Heart left ventricle (tissue), 13 donors: Measurements from ENCODE around the gene KRT8.

Experiments
- POLR2A ChIP-seq, 2 donors: fragments of 450-650 bp; IDR thresholded peaks; one replicate each; pipeline ENCODE4 v1.6.1; 2017; ENCODE audit warnings: antibody characterized with exemption in 2 of 2, mild to moderate bottlenecking in 2 of 2, moderate library complexity in 2 of 2
- TF ChIP-seq, protein P1 (sequence below), 12 donors: fragments of 200-600 bp; sonication (generic) in 4 of 12; IDR thresholded peaks; one replicate each; pipeline versions ENCODE4 v1.5.0 to v1.8.0; 2018 to 2022; ENCODE audit warnings: antibody characterized with exemption in 12 of 12, mild to moderate bottlenecking in 5 of 12
- donor health status: ischemic (EF 13 %, LVEDD 7.1; RV severe dilation, severe dysfunction).
- donor health status: DM: no; HTN: yes; CAD: no.
- donor health status: DM: no; HTN: no; CAD: no.
- donor health status: ischemic (EF 25% LVEDD 6.9; RV normal size, moderate dysfunction).
- donor health status: ischemic (EF 25% LVEDD 5.7; RV mildly dilated, moderate dysfunction).
- donor health status: ischemic (EF 35%, LVEDD 5.7; RV mildly dilated, moderate dysfunction).
- donor health status: nonischemic (EF 11% LVEDD 7.7; RV severe dilation, severe dysfunction).
- donor health status: DM: yes; HTN: yes; CAD: no.
- donor health status: PGD.
- donor health status: ischemic (EF 29% LVEDD 5.4; RV normal size, mild dysfunction).
- donor health status: nonischemic (EF 23%, LVEDD 6.1; RV moderate dilation, normal function).

DNA sequence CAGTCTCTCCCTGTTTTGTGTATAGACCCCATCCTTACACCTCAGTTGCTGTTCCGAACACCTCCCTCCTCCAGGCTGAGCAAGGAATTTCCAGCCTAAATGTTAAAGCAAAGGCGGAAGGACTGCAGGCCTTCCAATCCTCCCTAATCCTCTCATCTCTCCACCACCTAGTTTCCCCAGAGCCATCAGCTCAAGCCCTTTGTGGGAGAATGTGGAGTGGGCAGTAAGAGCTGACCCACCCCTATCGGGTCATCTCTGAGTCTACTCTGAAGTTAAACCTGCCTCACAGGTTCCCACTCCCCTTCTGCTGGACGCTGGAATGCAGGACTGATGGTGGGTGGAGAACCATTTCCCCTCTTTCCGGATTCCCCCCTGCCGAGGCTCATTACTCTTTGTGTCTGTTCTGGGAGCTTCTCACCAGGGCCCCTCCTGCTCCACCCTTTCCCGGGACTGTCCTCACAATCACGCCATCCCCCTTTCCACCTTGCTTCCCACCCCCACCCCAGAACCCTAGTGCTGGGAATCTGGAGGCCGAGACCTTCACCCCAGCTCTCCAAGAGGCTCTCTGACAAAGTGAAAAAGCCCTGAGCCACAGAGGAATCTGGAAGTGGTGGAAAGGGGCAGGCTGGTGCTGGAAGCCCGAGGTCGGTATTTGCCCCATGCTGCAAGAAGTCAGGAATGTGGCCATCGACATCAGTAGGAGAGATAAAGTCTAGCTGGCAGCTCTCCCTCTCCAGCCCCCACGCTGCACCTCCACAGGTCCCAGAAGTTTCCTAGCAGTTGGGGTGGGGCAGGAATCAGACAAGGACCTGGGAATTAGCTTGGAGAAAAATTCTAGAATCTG lies 40.7 kb upstream of the KRT8 start:
- TF ChIP-seq, protein P1, sequence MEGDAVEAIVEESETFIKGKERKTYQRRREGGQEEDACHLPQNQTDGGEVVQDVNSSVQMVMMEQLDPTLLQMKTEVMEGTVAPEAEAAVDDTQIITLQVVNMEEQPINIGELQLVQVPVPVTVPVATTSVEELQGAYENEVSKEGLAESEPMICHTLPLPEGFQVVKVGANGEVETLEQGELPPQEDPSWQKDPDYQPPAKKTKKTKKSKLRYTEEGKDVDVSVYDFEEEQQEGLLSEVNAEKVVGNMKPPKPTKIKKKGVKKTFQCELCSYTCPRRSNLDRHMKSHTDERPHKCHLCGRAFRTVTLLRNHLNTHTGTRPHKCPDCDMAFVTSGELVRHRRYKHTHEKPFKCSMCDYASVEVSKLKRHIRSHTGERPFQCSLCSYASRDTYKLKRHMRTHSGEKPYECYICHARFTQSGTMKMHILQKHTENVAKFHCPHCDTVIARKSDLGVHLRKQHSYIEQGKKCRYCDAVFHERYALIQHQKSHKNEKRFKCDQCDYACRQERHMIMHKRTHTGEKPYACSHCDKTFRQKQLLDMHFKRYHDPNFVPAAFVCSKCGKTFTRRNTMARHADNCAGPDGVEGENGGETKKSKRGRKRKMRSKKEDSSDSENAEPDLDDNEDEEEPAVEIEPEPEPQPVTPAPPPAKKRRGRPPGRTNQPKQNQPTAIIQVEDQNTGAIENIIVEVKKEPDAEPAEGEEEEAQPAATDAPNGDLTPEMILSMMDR (IDR thresholded peaks at IDR 0.05) = no peak
- no peak for TF ChIP-seq POLR2A (IDR thresholded peaks at IDR 0.05)
